CD4-positive, CD25-positive, alpha-beta regulatory T cell (primary cell): ENCODE results near the gene ROBO1. TPM values are rescaled to one million over a fixed set of nuclear protein-coding genes. Genes with fewer than 3 reads are reported as not detected.

Experiments used
- ATAC-seq, 2 donors: fragments of 150-1000 bp; cut with Tn5 transposase; one replicate each; pipeline ENCODE4 v1.10.0; 2021; ENCODE audit warnings: low read depth in 2 of 2, moderate number of reproducible peaks in 2 of 2, moderate library complexity in 1 of 2
- DNase-seq, 3 donors: peaks; one replicate each; pipeline versions ENCODE4 v3.0.0 to v3.0.0-alpha.2; 2012 to 2022; ENCODE audit warnings: mixed read lengths in 1 of 3
- H3K27ac ChIP-seq: one replicate; pipeline ENCODE4 v1.7.0; 2013; ENCODE audit warnings: mild to moderate bottlenecking, low read length; ENCODE audit not compliant: insufficient read depth, poor library complexity, severe bottlenecking
- H3K27me3 ChIP-seq: one replicate; pipeline ENCODE4 v1.7.0; 2013; ENCODE audit warnings: low read length; ENCODE audit not compliant: control insufficient read depth, insufficient read depth
- H3K36me3 ChIP-seq: one replicate; pipeline ENCODE4 v1.7.0; 2013; ENCODE audit warnings: mild to moderate bottlenecking, low read length, moderate library complexity; ENCODE audit not compliant: control insufficient read depth, insufficient read depth
- H3K4me1 ChIP-seq: 2 replicates; pipeline ENCODE4 v1.7.0; 2013; ENCODE audit warnings: mild to moderate bottlenecking, low read length; ENCODE audit not compliant: insufficient read depth, control insufficient read depth, poor library complexity, severe bottlenecking
- H3K4me3 ChIP-seq: one replicate; pipeline ENCODE4 v1.7.0; 2013; ENCODE audit warnings: low read depth, mild to moderate bottlenecking, low read length, moderate library complexity
- H3K9me3 ChIP-seq, 2 experiments: 1 replicate in 1 of 2; 2 replicates in 1 of 2; pipeline ENCODE4 v1.7.0; 2013; ENCODE audit warnings: low read length in 2 of 2, mild to moderate bottlenecking in 1 of 2, moderate library complexity in 1 of 2; ENCODE audit not compliant: control insufficient read depth in 2 of 2
- H3K27ac Mint-ChIP-seq, 3 donors: one replicate each; pipeline ENCODE4 v1.8.0; 2020 to 2022; ENCODE audit warnings: mild to moderate bottlenecking in 3 of 3, mixed read lengths in 3 of 3, moderate library complexity in 2 of 3
- H3K27me3 Mint-ChIP-seq: one replicate; pipeline ENCODE4 v1.8.0; 2022; ENCODE audit warnings: mild to moderate bottlenecking, mixed read lengths
- H3K36me3 Mint-ChIP-seq: one replicate; pipeline ENCODE4 v1.8.0; 2020; ENCODE audit warnings: mixed read lengths
- H3K4me1 Mint-ChIP-seq, 4 donors: one replicate each; pipeline ENCODE4 v1.8.0; 2020 to 2022; ENCODE audit warnings: mixed read lengths in 4 of 4, mild to moderate bottlenecking in 1 of 4
- H3K4me3 Mint-ChIP-seq, 4 donors: one replicate each; pipeline ENCODE4 v1.8.0; 2020 to 2022; ENCODE audit warnings: mild to moderate bottlenecking in 4 of 4, mixed read lengths in 4 of 4, moderate library complexity in 3 of 4
- H3K9me3 Mint-ChIP-seq, 7 donors: one replicate each; pipeline ENCODE4 v1.8.0; 2020 to 2022; ENCODE audit warnings: mixed read lengths in 7 of 7, mild to moderate bottlenecking in 3 of 7, moderate library complexity in 2 of 7
- polyA plus RNA-seq, 4 donors: library from polyadenylated mRNA; unstranded; fragments of 300-500 nt; fragmentation: Illumina TruSeq; gene quantifications; one replicate each; pipeline ENCODE4 v1.2.3, GENCODE V29; 2021
- total RNA-seq: library from RNA; stranded (reverse); gene quantifications from one replicate; pipeline ENCODE4 v1.2.3, GENCODE V29; 2022

The ROBO1 gene
- total and polyA plus RNA-seq, 5 donors from 2014 or later: not detected

- Histone ChIP-seq H3K9me3 (peaks cover 3 to 5% of the 10 kb centered on the region in 2 experiments), H3K4me1 (no peaks in the 10 kb centered on the region), H3K36me3 (no peaks in the 10 kb centered on the region), H3K4me3 (no peak overlapping the region), H3K27me3 (no peaks in the 10 kb centered on the region), H3K27ac (no peak overlapping the region)
- no peak for DNase-seq
- Mint-ChIP-seq H3K4me3 (no peak overlapping the region), H3K36me3 (no peaks in the 10 kb centered on the region), H3K9me3 (peaks cover 0 to 31% (median 9%) of the 10 kb centered on the region in 7 donors), H3K27ac (no peak overlapping the region), H3K27me3 (no peaks in the 10 kb centered on the region), H3K4me1 (no peaks in the 10 kb centered on the region)
- no peak for ATAC-seq
Observed at GRCh38 chr3:79672075-79672474, 95.7 kb downstream of the ROBO1 start.

GRCh38 chr3:79670178-79670577, 97.6 kb downstream of the ROBO1 start:
- no peaks in the 10 kb centered on the region for H3K36me3 ChIP-seq
- H3K27ac ChIP-seq: no peak overlapping the region
- Mint-ChIP-seq H3K27me3 (no peaks in the 10 kb centered on the region), H3K36me3 (no peaks in the 10 kb centered on the region), H3K4me1 (no peaks in the 10 kb centered on the region), H3K4me3 (no peak overlapping the region), H3K27ac (no peak overlapping the region), H3K9me3 (peaks cover 0 to 29% (median 12%) of the 10 kb centered on the region in 7 donors)
- H3K4me1 ChIP-seq: no peaks in the 10 kb centered on the region
- ATAC-seq: no peak
- H3K27me3 ChIP-seq: no peaks in the 10 kb centered on the region
- peaks cover 0 to 5% of the 10 kb centered on the region in 2 experiments for H3K9me3 ChIP-seq
- no peak overlapping the region for H3K4me3 ChIP-seq
- no peak for DNase-seq

GRCh38 chr3:79664455-79664854, 103.3 kb downstream of the ROBO1 start:
- H3K36me3 ChIP-seq: no peaks in the 10 kb centered on the region
- no peaks in the 10 kb centered on the region for H3K27me3 ChIP-seq
- no peaks in the 10 kb centered on the region for H3K4me1 ChIP-seq
- no peak overlapping the region for H3K27ac ChIP-seq
- Mint-ChIP-seq H3K9me3 (peaks cover 4 to 32% (median 14%) of the 10 kb centered on the region in 7 donors), H3K4me1 (no peaks in the 10 kb centered on the region), H3K27me3 (no peaks in the 10 kb centered on the region), H3K36me3 (no peaks in the 10 kb centered on the region), H3K27ac (no peak overlapping the region), H3K4me3 (no peak overlapping the region)
- ATAC-seq: no peak
- no peak overlapping the region for H3K4me3 ChIP-seq
- no peak for DNase-seq
- peaks cover 0 to 5% of the 10 kb centered on the region in 2 experiments for H3K9me3 ChIP-seq

GRCh38 chr3:79661896-79662295, 105.9 kb downstream of the ROBO1 start:
- Histone ChIP-seq H3K4me3 (no peak overlapping the region), H3K36me3 (no peaks in the 10 kb centered on the region), H3K4me1 (no peaks in the 10 kb centered on the region), H3K9me3 (peaks cover 0 to 3% of the 10 kb centered on the region in 2 experiments), H3K27ac (no peak overlapping the region), H3K27me3 (no peaks in the 10 kb centered on the region)
- Mint-ChIP-seq H3K36me3 (no peaks in the 10 kb centered on the region), H3K27me3 (no peaks in the 10 kb centered on the region), H3K27ac (no peak overlapping the region), H3K4me3 (no peak overlapping the region), H3K4me1 (no peaks in the 10 kb centered on the region), H3K9me3 (peaks cover 3 to 25% (median 11%) of the 10 kb centered on the region in 7 donors)
- DNase-seq (no peak), ATAC-seq (no peak)

- Histone ChIP-seq H3K36me3 (no peaks in the 10 kb centered on the region), H3K4me1 (no peaks in the 10 kb centered on the region), H3K27ac (no peak overlapping the region), H3K4me3 (no peak overlapping the region), H3K27me3 (no peaks in the 10 kb centered on the region), H3K9me3 (peaks cover 0 to 3% of the 10 kb centered on the region in 2 experiments)
- DNase-seq (no peak), ATAC-seq (no peak)
- Mint-ChIP-seq H3K27ac (no peak overlapping the region), H3K27me3 (no peaks in the 10 kb centered on the region), H3K4me3 (no peak overlapping the region), H3K36me3 (no peaks in the 10 kb centered on the region), H3K4me1 (no peaks in the 10 kb centered on the region), H3K9me3 (peaks cover 0 to 25% (median 7%) of the 10 kb centered on the region in 7 donors)
Observed at GRCh38 chr3:79657076-79657475, 110.7 kb downstream of the ROBO1 start.

- no peaks in the 10 kb centered on the region for H3K4me1 ChIP-seq
- no peak overlapping the region for H3K4me3 ChIP-seq
- no peaks in the 10 kb centered on the region for H3K27me3 Mint-ChIP-seq
- no peaks in the 10 kb centered on the region for H3K27me3 ChIP-seq
- no peaks in the 10 kb centered on the region for H3K36me3 Mint-ChIP-seq
- no peak overlapping the region for H3K4me3 Mint-ChIP-seq
- H3K9me3 Mint-ChIP-seq: peaks cover 0 to 14% (median 1%) of the 10 kb centered on the region in 7 donors
- no peak overlapping the region for H3K27ac Mint-ChIP-seq
- H3K9me3 ChIP-seq: peaks cover 0 to 3% of the 10 kb centered on the region in 2 experiments
- no peaks in the 10 kb centered on the region for H3K36me3 ChIP-seq
- H3K4me1 Mint-ChIP-seq: no peaks in the 10 kb centered on the region
- H3K27ac ChIP-seq: no peak overlapping the region
- ATAC-seq (no peak), DNase-seq (no peak)
Observed at GRCh38 chr3:79654019-79654418, 113.8 kb downstream of the ROBO1 start.

- no peak overlapping the region for H3K4me3 ChIP-seq
- ATAC-seq (no peak), DNase-seq (no peak)
- peaks cover 0 to 15% (median 1%) of the 10 kb centered on the region in 7 donors for H3K9me3 Mint-ChIP-seq
- H3K4me1 Mint-ChIP-seq: no peaks in the 10 kb centered on the region
- H3K4me3 Mint-ChIP-seq: no peak overlapping the region
- no peaks in the 10 kb centered on the region for H3K36me3 Mint-ChIP-seq
- no peak overlapping the region for H3K27ac Mint-ChIP-seq
- H3K27me3 ChIP-seq: no peaks in the 10 kb centered on the region
- no peaks in the 10 kb centered on the region for H3K4me1 ChIP-seq
- peaks cover 0 to 3% of the 10 kb centered on the region in 2 experiments for H3K9me3 ChIP-seq
- no peaks in the 10 kb centered on the region for H3K27me3 Mint-ChIP-seq
- no peaks in the 10 kb centered on the region for H3K36me3 ChIP-seq
- no peak overlapping the region for H3K27ac ChIP-seq
Observed at GRCh38 chr3:79653266-79653830, 114.5 kb downstream of the ROBO1 start.

- H3K4me1 ChIP-seq: no peaks in the 10 kb centered on the region
- ATAC-seq: no peak
- H3K36me3 Mint-ChIP-seq: no peaks in the 10 kb centered on the region
- H3K9me3 Mint-ChIP-seq: peaks cover 0 to 23% (median 3%) of the 10 kb centered on the region in 7 donors
- no peaks in the 10 kb centered on the region for H3K4me1 Mint-ChIP-seq
- no peak for DNase-seq
- no peaks in the 10 kb centered on the region for H3K36me3 ChIP-seq
- no peak overlapping the region for H3K27ac ChIP-seq
- no peaks in the 10 kb centered on the region for H3K27me3 Mint-ChIP-seq
- H3K4me3 Mint-ChIP-seq: no peak overlapping the region
- no peaks in the 10 kb centered on the region for H3K9me3 ChIP-seq
- H3K27ac Mint-ChIP-seq: no peak overlapping the region
- no peaks in the 10 kb centered on the region for H3K27me3 ChIP-seq
- no peak overlapping the region for H3K4me3 ChIP-seq
Observed at GRCh38 chr3:79651536-79652065, 116.2 kb downstream of the ROBO1 start.
